K562 (cell line): ENCODE measurements around the gene GRB10. TPM values are rescaled to one million over a fixed set of nuclear protein-coding genes. Genes with fewer than 3 reads are reported as not detected.

Experiments used
- ATAC-seq: fragments of 200-7000 bp; cut with Tn5 transposase; 3 replicates; pipeline ENCODE4 v1.9.1; 2020; ENCODE audit warnings: moderate library complexity
- BruUV-seq: library from RNA; stranded (reverse); fragments of 400-500 nt; replicated peaks from 2 replicates; lab custom pipeline; 2021; lab: Mats Ljungman, UMichigan
- CTCF ChIA-PET: fragments of 300-600 bp; formaldehyde crosslinking; extraction: SDS; loops from one replicate; lab custom pipeline; 2021; ENCODE audit warnings: low intra/inter-chr PET ratio; lab: Yijun Ruan, JAX
- POLR2A ChIA-PET: fragments of 300-600, 350-650 bp; sonication (Branson Sonifier 250); formaldehyde crosslinking; extraction: SDS; loops from one replicate; lab custom pipeline; 2021; ENCODE audit warnings: antibody characterized with exemption, inconsistent platforms; lab: Yijun Ruan, JAX
- DNase-seq, 4 experiments: peaks; one replicate each; pipeline versions ENCODE4 v3.0.0 to v3.0.0-alpha.2; 2011 to 2018; ENCODE audit warnings: low spot score in 3 of 4, mixed read lengths in 3 of 4; ENCODE audit errors: extremely low read depth in 1 of 4
- FAIRE-seq: peaks from 2 replicates; lab custom pipeline; 2011; peaks lifted over from hg19 to GRCh38; lab: Jason Lieb, UNC
- H2AFZ ChIP-seq: 2 replicates; pipeline ENCODE4 v1.6.0; 2011; ENCODE audit warnings: low read depth, low read length, control low read depth, inconsistent platforms
- H3K27ac ChIP-seq: fragments of 200-600 bp; 3 replicates; pipeline ENCODE4 v1.8.0; 2011; ENCODE audit warnings: low read depth, mild to moderate bottlenecking, control low read depth, inconsistent platforms, low read length, moderate library complexity, mixed read lengths; ENCODE audit errors: extremely low read depth
- H3K27me3 ChIP-seq, 2 experiments: fragments of 300-600 bp in 1 of 2; 2 replicates in 1 of 2; 3 replicates in 1 of 2; pipeline versions ENCODE4 v1.6.0 to v1.8.0; 2011; ENCODE audit warnings: inconsistent platforms in 2 of 2, low read length in 2 of 2, mild to moderate bottlenecking in 1 of 2, mixed read lengths in 1 of 2, moderate library complexity in 1 of 2; ENCODE audit not compliant: control insufficient read depth in 2 of 2, insufficient read depth in 2 of 2
- H3K36me3 ChIP-seq: fragments of 300-600 bp; 3 replicates; pipeline ENCODE4 v1.8.0; 2011; ENCODE audit warnings: mild to moderate bottlenecking, low read length, inconsistent platforms; ENCODE audit not compliant: control insufficient read depth, insufficient read depth
- H3K4me1 ChIP-seq, 2 experiments: fragments of 200-600 bp in 1 of 2; replicated peaks in 1 of 2; 2 replicates in 1 of 2; 3 replicates in 1 of 2; pipeline versions ENCODE4 v1.5.1 to v1.8.0; 2011; ENCODE audit warnings: inconsistent platforms in 2 of 2, low read length in 2 of 2, mild to moderate bottlenecking in 1 of 2, mixed read lengths in 1 of 2, moderate library complexity in 1 of 2; ENCODE audit not compliant: control insufficient read depth in 2 of 2, insufficient read depth in 2 of 2
- H3K4me2 ChIP-seq: 2 replicates; pipeline ENCODE4 v1.6.1; 2011; ENCODE audit warnings: low read length, control low read depth, inconsistent platforms, mixed read lengths; ENCODE audit not compliant: insufficient read depth
- H3K4me3 ChIP-seq: fragments of 200-600 bp; sonication (generic), shearing (Covaris generic); 2 replicates; pipeline ENCODE4 v1.5.1; 2016; ENCODE audit warnings: control low read depth, inconsistent platforms
- H3K79me2 ChIP-seq: fragments of 200-600 bp; 3 replicates; pipeline ENCODE4 v1.8.0; 2011; ENCODE audit warnings: low read length, inconsistent platforms; ENCODE audit not compliant: control insufficient read depth, insufficient read depth
- H3K9ac ChIP-seq, 2 experiments: 2 replicates each; pipeline versions ENCODE4 v1.6.0 to v1.6.1; 2011; ENCODE audit warnings: low read depth in 2 of 2, low read length in 2 of 2, control low read depth in 1 of 2, inconsistent platforms in 1 of 2, mild to moderate bottlenecking in 1 of 2, mixed read lengths in 1 of 2; ENCODE audit not compliant: insufficient read depth in 1 of 2
- H3K9me1 ChIP-seq: one replicate; pipeline ENCODE4 v1.6.0; 2011; ENCODE audit warnings: inconsistent platforms, mild to moderate bottlenecking, low read length, moderate library complexity; ENCODE audit not compliant: control insufficient read depth, insufficient read depth
- H3K9me3 ChIP-seq: replicated peaks from 2 replicates; pipeline ENCODE4 v1.5.1; 2011; ENCODE audit warnings: low read depth, low read length, inconsistent platforms; ENCODE audit not compliant: control insufficient read depth, insufficient read depth
- H4K20me1 ChIP-seq: replicated peaks from 2 replicates; pipeline ENCODE4 v1.6.1; 2011; ENCODE audit warnings: low read length, inconsistent platforms, mixed read lengths; ENCODE audit not compliant: control insufficient read depth, insufficient read depth
- EP400 ChIP-seq: fragments of 450-650 bp; IDR thresholded peaks from 2 replicates; pipeline ENCODE4 v1.6.1; 2017; ENCODE audit warnings: antibody characterized with exemption, mild to moderate bottlenecking, moderate library complexity
- POLR2B ChIP-seq: fragments of 450-650 bp; IDR thresholded peaks from 2 replicates; pipeline ENCODE4 v1.6.1; 2018; ENCODE audit warnings: low read depth; ENCODE audit not compliant: partially characterized antibody
- PTBP1 ChIP-seq: fragments of 200-400 bp; formaldehyde crosslinking; IDR thresholded peaks from 2 replicates; pipeline ENCODE4 v1.6.1; 2017; ENCODE audit warnings: low read depth, low read length
- RNF2 ChIP-seq: sonication (generic); IDR thresholded peaks from 2 replicates; pipeline ENCODE4 v1.6.1; 2016
- TFAM ChIP-seq: fragments of 250-450 bp; sonication (Bioruptor Pico); conservative IDR thresholded peaks from 2 replicates; pipeline ENCODE4 v1.5.0; 2021; ENCODE audit warnings: mild to moderate bottlenecking, moderate library complexity
- ZNF324 ChIP-seq: fragments of 250-450 bp; sonication (Bioruptor Pico); IDR thresholded peaks from 2 replicates; pipeline ENCODE4 v1.4.0; 2020; ENCODE audit warnings: mild to moderate bottlenecking
- ZNF655 ChIP-seq: fragments of 250-450 bp; sonication (Bioruptor Pico); IDR thresholded peaks from 2 replicates; pipeline ENCODE4 v1.5.0; 2021
- ZNF764 ChIP-seq: fragments of 250-450 bp; sonication (Bioruptor Pico); IDR thresholded peaks from 2 replicates; pipeline ENCODE4 v1.4.0; 2020; ENCODE audit warnings: low read depth, mild to moderate bottlenecking, moderate library complexity
- WGBS: fragments of 100-300 bp; shearing (Covaris generic); methylation state at CpG from one replicate; pipeline ENCODE4 v1.1.6; 2016; ENCODE audit warnings: low coverage, mixed read lengths; ENCODE audit not compliant: insufficient coverage; ENCODE audit errors: missing lambda C conversion rate; 5-methylcytosine and 5-hydroxymethylcytosine counted together
- in situ Hi-C: fragments of 300-500 bp; cut with MboI; formaldehyde crosslinking; loops from 4 replicates; pipeline ENCODE4 v1.15.0; 2018; ENCODE audit warnings: inconsistent platforms, mixed read lengths
- intact Hi-C: fragments of 100-400 bp; cut with micrococcal nuclease; formaldehyde crosslinking; loops from 2 replicates; pipeline ENCODE4 v1.14.2; 2022
- polyA plus RNA-seq, 8 experiments: library from polyadenylated mRNA; depleted of rRNA in 4 of 8; stranded (reverse) in 5 of 8; unstranded in 3 of 8; fragments of >200 nt; fragmentation: Nextera tagmentation in 2 of 8; fragmentation: Illumina TruSeq in 1 of 8; extraction: Ambion mirVana in 2 of 8; extraction: Trizol in 1 of 8; gene quantifications; 2 replicates each; pipeline versions ENCODE4 v1.2.1 to v1.2.3, GENCODE V29; 2011 to 2014; ENCODE audit warnings: inconsistent platforms in 1 of 8, missing spikeins in 1 of 8
- total RNA-seq, 7 experiments: library from RNA; depleted of rRNA in 6 of 7; stranded (reverse); fragments of >200 nt in 6 of 7; fragmentation: Illumina TruSeq in 2 of 7; extraction: Trizol in 2 of 7; gene quantifications; 2 replicates each; pipeline versions ENCODE4 v1.2.1 to v1.2.3, GENCODE V29; 2011 to 2021; ENCODE audit warnings: low replicate concordance in 1 of 7
- TF ChIP-seq, protein P1 (sequence below): fragments of 250-450 bp; sonication (Bioruptor Pico); IDR thresholded peaks from 2 replicates; pipeline ENCODE4 v1.4.0; 2020; ENCODE audit warnings: mild to moderate bottlenecking, moderate library complexity

The GRB10 gene
- total and polyA plus RNA-seq, 9 of the 15 experiments (the other 6 are each of a cell fraction or from before 2014, with no cell fraction given) = 8.9 to 88.5 (median 40.7) TPM

DNA sequence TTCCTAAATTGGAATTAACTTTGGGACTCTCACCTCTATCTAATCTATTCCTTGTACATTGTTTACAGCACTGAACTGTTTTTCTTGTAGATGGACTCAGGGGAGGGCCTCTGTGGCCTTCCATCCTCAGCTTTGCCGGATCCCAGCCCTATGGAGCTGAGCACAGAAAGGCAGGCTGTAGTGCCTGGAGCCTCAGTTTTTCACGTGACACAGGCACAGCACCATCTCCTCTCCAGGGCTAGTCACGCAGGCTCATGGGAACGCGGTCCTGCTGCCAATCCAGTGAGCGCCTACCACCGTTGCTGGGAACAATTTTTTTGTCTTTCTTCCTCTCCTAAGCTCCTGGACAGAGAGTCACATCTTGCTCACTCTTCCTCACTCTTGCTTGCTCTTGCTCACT lies 141.9 kb downstream of the GRB10 start:
- in situ Hi-C loops = no loop called here
- H3K27ac ChIP-seq = no peak overlapping the region
- ChIA-PET CTCF (no interaction called here), POLR2A (interaction anchor here (0.5 to 1.8 kb wide), 4 partner anchors 9 to 191 kb away, joined by 3 to 4 read pairs (median 4); no protein-coding TSS in a partner anchor)
- WGBS = 95% methylated on average over 7 of the region's 7 CpGs
- H3K9me3 ChIP-seq = no peaks in the 10 kb centered on the region
- H3K4me3 ChIP-seq = no peak overlapping the region
- H3K36me3 ChIP-seq = no peaks in the 10 kb centered on the region; the same call in 2 of the 3 replicates
- H4K20me1 ChIP-seq = no peaks in the 10 kb centered on the region
- no peak overlapping the region for H3K4me2 ChIP-seq
- H2AFZ ChIP-seq = no peak overlapping the region
- FAIRE-seq (no peak), ATAC-seq (no peak), DNase-seq (no peak)
- peaks cover 20% of the 10 kb centered on the region; the same call in 1 of the 3 replicates for H3K79me2 ChIP-seq
- intact Hi-C loops = no loop called here
- BruUV-seq = no TSS peak
- no peaks in the 10 kb centered on the region for H3K27me3 ChIP-seq
- TF ChIP-seq PTBP1 = no peak
- no peak for TF ChIP-seq TFAM (CRISPR knock-in tag)
- TF ChIP-seq, protein P1, sequence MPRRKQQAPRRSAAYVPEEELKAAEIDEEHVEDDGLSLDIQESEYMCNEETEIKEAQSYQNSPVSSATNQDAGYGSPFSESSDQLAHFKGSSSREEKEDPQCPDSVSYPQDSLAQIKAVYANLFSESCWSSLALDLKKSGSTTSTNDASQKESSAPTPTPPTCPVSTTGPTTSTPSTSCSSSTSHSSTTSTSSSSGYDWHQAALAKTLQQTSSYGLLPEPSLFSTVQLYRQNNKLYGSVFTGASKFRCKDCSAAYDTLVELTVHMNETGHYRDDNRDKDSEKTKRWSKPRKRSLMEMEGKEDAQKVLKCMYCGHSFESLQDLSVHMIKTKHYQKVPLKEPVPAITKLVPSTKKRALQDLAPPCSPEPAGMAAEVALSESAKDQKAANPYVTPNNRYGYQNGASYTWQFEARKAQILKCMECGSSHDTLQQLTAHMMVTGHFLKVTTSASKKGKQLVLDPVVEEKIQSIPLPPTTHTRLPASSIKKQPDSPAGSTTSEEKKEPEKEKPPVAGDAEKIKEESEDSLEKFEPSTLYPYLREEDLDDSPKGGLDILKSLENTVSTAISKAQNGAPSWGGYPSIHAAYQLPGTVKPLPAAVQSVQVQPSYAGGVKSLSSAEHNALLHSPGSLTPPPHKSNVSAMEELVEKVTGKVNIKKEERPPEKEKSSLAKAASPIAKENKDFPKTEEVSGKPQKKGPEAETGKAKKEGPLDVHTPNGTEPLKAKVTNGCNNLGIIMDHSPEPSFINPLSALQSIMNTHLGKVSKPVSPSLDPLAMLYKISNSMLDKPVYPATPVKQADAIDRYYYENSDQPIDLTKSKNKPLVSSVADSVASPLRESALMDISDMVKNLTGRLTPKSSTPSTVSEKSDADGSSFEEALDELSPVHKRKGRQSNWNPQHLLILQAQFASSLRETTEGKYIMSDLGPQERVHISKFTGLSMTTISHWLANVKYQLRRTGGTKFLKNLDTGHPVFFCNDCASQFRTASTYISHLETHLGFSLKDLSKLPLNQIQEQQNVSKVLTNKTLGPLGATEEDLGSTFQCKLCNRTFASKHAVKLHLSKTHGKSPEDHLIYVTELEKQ (CRISPR knock-in tag) = no peak
- no peak for TF ChIP-seq EP400
- TF ChIP-seq ZNF764 (CRISPR knock-in tag) = no peak
- no peak for TF ChIP-seq ZNF324 (CRISPR knock-in tag)
- no peak for TF ChIP-seq RNF2
- TF ChIP-seq POLR2B = no peak
- no peak for TF ChIP-seq ZNF655 (CRISPR knock-in tag)
- no peak overlapping the region for H3K9ac ChIP-seq
- H3K9me1 ChIP-seq = no peaks in the 10 kb centered on the region
- peaks cover 0 to 4% of the 10 kb centered on the region in 2 experiments; a peak in 1 of 5 replicates for H3K4me1 ChIP-seq
